MM.1S (cell line): ENCODE results near the gene KCNH1.

ENCODE experiments used
- DNase-seq: peaks from one replicate; pipeline ENCODE4 v3.0.0-alpha.2; 2015
- H2AFZ ChIP-seq: fragments of 300-600 bp; sonication (generic); 2 replicates; pipeline ENCODE4 v1.6.0; 2016; ENCODE audit warnings: antibody characterized with exemption, low read length
- H3F3A ChIP-seq: fragments of 300-600 bp; sonication (generic); 2 replicates; pipeline ENCODE4 v1.6.1; 2016; ENCODE audit warnings: mild to moderate bottlenecking, antibody characterized with exemption, low read length, moderate library complexity, mixed read lengths; ENCODE audit not compliant: insufficient read depth
- H3K27ac ChIP-seq: fragments of 300-600 bp; sonication (generic); 2 replicates; pipeline ENCODE4 v1.5.1; 2016; ENCODE audit warnings: mild to moderate bottlenecking, low read length
- H3K27me3 ChIP-seq: fragments of 300-600 bp; sonication (generic); replicated peaks from 2 replicates; pipeline ENCODE4 v1.6.0; 2016; ENCODE audit warnings: low read length; ENCODE audit not compliant: insufficient read depth
- H3K36me3 ChIP-seq: fragments of 300-600 bp; sonication (generic); replicated peaks from 2 replicates; pipeline ENCODE4 v1.6.1; 2016; ENCODE audit warnings: mild to moderate bottlenecking, low read length, mixed read lengths; ENCODE audit not compliant: insufficient read depth
- H3K4me1 ChIP-seq: fragments of 300-600 bp; sonication (generic); 2 replicates; pipeline ENCODE4 v1.6.1; 2016; ENCODE audit warnings: low read length, mixed read lengths
- H3K4me2 ChIP-seq: fragments of 300-600 bp; sonication (generic); 2 replicates; pipeline ENCODE4 v1.6.0; 2016; ENCODE audit warnings: low read depth, low read length
- H3K4me3 ChIP-seq: fragments of 300-600 bp; sonication (generic); 2 replicates; pipeline ENCODE4 v1.5.1; 2016; ENCODE audit warnings: low read length, mixed read lengths
- H3K79me2 ChIP-seq: fragments of 300-600 bp; sonication (generic); 2 replicates; pipeline ENCODE4 v1.6.1; 2016; ENCODE audit warnings: mixed run types, low read length, mixed read lengths
- H3K9ac ChIP-seq: fragments of 300-600 bp; sonication (generic); 2 replicates; pipeline ENCODE4 v1.6.1; 2016; ENCODE audit warnings: low read length, mixed read lengths
- H3K9me2 ChIP-seq: fragments of 300-600 bp; sonication (generic); replicated peaks from 2 replicates; pipeline ENCODE4 v1.6.1; 2016; ENCODE audit warnings: mild to moderate bottlenecking, low read length, mixed read lengths; ENCODE audit not compliant: insufficient read depth
- H3K9me3 ChIP-seq: fragments of 300-600 bp; sonication (generic); replicated peaks from 2 replicates; pipeline ENCODE4 v1.6.1; 2016; ENCODE audit warnings: mild to moderate bottlenecking, low read length, mixed read lengths; ENCODE audit not compliant: insufficient read depth
- H4K20me1 ChIP-seq: fragments of 300-600 bp; sonication (generic); 2 replicates; pipeline ENCODE4 v1.6.1; 2016; ENCODE audit warnings: mild to moderate bottlenecking, low read length, moderate library complexity, mixed read lengths; ENCODE audit not compliant: insufficient read depth
- CTCF ChIP-seq: fragments of 300-600 bp; sonication (generic); IDR thresholded peaks from 2 replicates; pipeline ENCODE4 v1.5.1; 2016; ENCODE audit warnings: antibody characterized with exemption, low read length, mixed read lengths
- EZH2 ChIP-seq: fragments of 300-600 bp; sonication (generic); optimal IDR thresholded peaks from 2 replicates; pipeline ENCODE3; 2017; ENCODE audit warnings: low read depth, mild to moderate bottlenecking, antibody characterized with exemption, low read length, mixed read lengths
- EZH2phosphoT487 ChIP-seq: fragments of 300-600 bp; sonication (generic); IDR thresholded peaks from 2 replicates; pipeline ENCODE4 v1.6.1; 2018; ENCODE audit warnings: antibody characterized with exemption, low read length

Gene KCNH1

GRCh38 chr1:210750468-210750867, 383.5 kb downstream of the KCNH1 start:
- H4K20me1 ChIP-seq, result no peaks in the 10 kb centered on the region
- H3K4me2 ChIP-seq, result no peak overlapping the region
- no peaks in the 10 kb centered on the region for H3F3A ChIP-seq
- H3K9me3 ChIP-seq, result no peaks in the 10 kb centered on the region
- no peak overlapping the region for H3K4me3 ChIP-seq
- no peaks in the 10 kb centered on the region for H3K36me3 ChIP-seq
- no peak overlapping the region for H3K27ac ChIP-seq
- H3K9ac ChIP-seq, result no peak overlapping the region
- DNase-seq, result no peak
- no peaks in the 10 kb centered on the region for H3K27me3 ChIP-seq
- no peak for TF ChIP-seq EZH2
- no peak for TF ChIP-seq CTCF
- no peak for TF ChIP-seq EZH2phosphoT487
- no peaks in the 10 kb centered on the region for H3K79me2 ChIP-seq
- H3K9me2 ChIP-seq, result no peaks in the 10 kb centered on the region
- H3K4me1 ChIP-seq, result no peaks in the 10 kb centered on the region
- H2AFZ ChIP-seq, result no peak overlapping the region

- H3K4me1 ChIP-seq, result no peaks in the 10 kb centered on the region
- no peaks in the 10 kb centered on the region for H3K27me3 ChIP-seq
- no peak overlapping the region for H3K4me3 ChIP-seq
- no peak overlapping the region for H2AFZ ChIP-seq
- H3K9me2 ChIP-seq, result no peaks in the 10 kb centered on the region
- H3K9me3 ChIP-seq, result no peaks in the 10 kb centered on the region
- no peak for TF ChIP-seq EZH2phosphoT487
- TF ChIP-seq CTCF, result no peak
- no peak for TF ChIP-seq EZH2
- no peak overlapping the region for H3K9ac ChIP-seq
- no peaks in the 10 kb centered on the region for H3K36me3 ChIP-seq
- no peak overlapping the region for H3K27ac ChIP-seq
- no peaks in the 10 kb centered on the region for H3F3A ChIP-seq
- DNase-seq, result no peak
- H3K79me2 ChIP-seq, result no peaks in the 10 kb centered on the region
- no peak overlapping the region for H3K4me2 ChIP-seq
- no peaks in the 10 kb centered on the region for H4K20me1 ChIP-seq
Measured at GRCh38 chr1:210748796-210749195, 385.2 kb downstream of the KCNH1 start.

- no peak overlapping the region for H3K4me3 ChIP-seq
- no peak overlapping the region for H3K9ac ChIP-seq
- TF ChIP-seq EZH2 (no peak), EZH2phosphoT487 (no peak), CTCF (no peak)
- H3K4me1 ChIP-seq, result no peaks in the 10 kb centered on the region
- H3F3A ChIP-seq, result no peaks in the 10 kb centered on the region
- H3K27me3 ChIP-seq, result no peaks in the 10 kb centered on the region
- H3K27ac ChIP-seq, result no peak overlapping the region
- H3K36me3 ChIP-seq, result no peaks in the 10 kb centered on the region
- no peaks in the 10 kb centered on the region for H4K20me1 ChIP-seq
- no peaks in the 10 kb centered on the region for H3K79me2 ChIP-seq
- H3K9me3 ChIP-seq, result no peaks in the 10 kb centered on the region
- DNase-seq, result no peak
- no peak overlapping the region for H3K4me2 ChIP-seq
- no peaks in the 10 kb centered on the region for H3K9me2 ChIP-seq
- H2AFZ ChIP-seq, result no peak overlapping the region
Measured at GRCh38 chr1:210747890-210748289, 386.1 kb downstream of the KCNH1 start.
